Heart right ventricle (tissue), 16 donors: ENCODE data around the gene ZDHHC7. TPM values are rescaled to one million over a fixed set of nuclear protein-coding genes. Genes with fewer than 3 reads are reported as not detected.

Source experiments
- ATAC-seq, 8 donors: fragments of 200-7000 bp; cut with Tn5 transposase; one replicate each; pipeline ENCODE4 v1.9.1; 2020; ENCODE audit warnings: mild to moderate bottlenecking in 8 of 8, moderate library complexity in 8 of 8, moderate number of reproducible peaks in 1 of 8
- DNase-seq, 2 donors: peaks; one replicate each; pipeline ENCODE4 v3.0.0-alpha.2; 2020
- H3K27ac ChIP-seq, 10 donors: fragments of 200-600 bp; sonication (generic) in 2 of 10; one replicate each; pipeline versions ENCODE4 v1.5.0 to v1.8.0; 2020 to 2022; ENCODE audit warnings: mild to moderate bottlenecking in 3 of 10
- H3K27me3 ChIP-seq, 7 donors: fragments of 200-600 bp; one replicate each; pipeline ENCODE4 v1.8.0; 2021 to 2022; ENCODE audit warnings: mild to moderate bottlenecking in 2 of 7
- H3K36me3 ChIP-seq, 9 donors: fragments of 200-600 bp; sonication (generic) in 1 of 9; one replicate each; pipeline versions ENCODE4 v1.5.0 to v1.8.0; 2020 to 2022; ENCODE audit warnings: mild to moderate bottlenecking in 2 of 9
- H3K4me1 ChIP-seq, 9 donors: fragments of 200-600 bp; sonication (generic) in 1 of 9; one replicate each; pipeline versions ENCODE4 v1.5.0 to v1.8.0; 2020 to 2022; ENCODE audit warnings: mild to moderate bottlenecking in 4 of 9
- H3K4me3 ChIP-seq, 10 donors: fragments of 200-600 bp; sonication (generic) in 2 of 10; one replicate each; pipeline versions ENCODE4 v1.5.0 to v1.8.0; 2020 to 2022; ENCODE audit warnings: mild to moderate bottlenecking in 7 of 10, moderate library complexity in 2 of 10
- H3K9me3 ChIP-seq, 11 donors: fragments of 200-600 bp in 10 of 11; sonication (generic) in 2 of 11; one replicate each; pipeline versions ENCODE4 v1.5.0 to v1.8.0; 2013 to 2022; ENCODE audit warnings: mild to moderate bottlenecking in 2 of 11, control low read depth in 1 of 11, moderate library complexity in 1 of 11
- WGBS, 2 donors: extraction: QIAGEN DNeasy Blood & Tissue Kit; methylation state at CpG; one replicate each; pipeline ENCODE4 v1.1.7; 2013; ENCODE audit warnings: inconsistent platforms in 1 of 2; 5-methylcytosine and 5-hydroxymethylcytosine counted together
- intact Hi-C, 10 donors: fragments of 100-400 bp; cut with DNase I; formaldehyde crosslinking; loops; one replicate each; pipeline versions ENCODE4 v1.11.1 to v1.14.2; 2022
- long read RNA-seq, 3 donors: library from polyadenylated mRNA; unstranded; transcript quantifications; one replicate each; pipeline ENCODE4 v2.0.0, GENCODE V29; 2020 to 2021
- polyA plus RNA-seq, 2 donors: library from polyadenylated mRNA; stranded (reverse); fragments of 200-250 nt; gene quantifications; one replicate each; pipeline ENCODE4 v1.2.3, GENCODE V29; 2013
- total RNA-seq, 10 donors: library from RNA; stranded (reverse); fragmentation: NEBNext Ultra II Directional in 3 of 10; extraction: Animal tissue kit (Norgen Biotek cat#: 25700) in 3 of 10; gene quantifications; one replicate each; pipeline versions ENCODE4 v1.2.1 to v1.2.4, GENCODE V29; 2021 to 2023
- TF ChIP-seq, protein P1 (sequence below), 9 donors: fragments of 200-600 bp; sonication (generic) in 2 of 9; IDR thresholded peaks; one replicate each; pipeline versions ENCODE4 v1.5.0 to v1.8.0; 2021 to 2022; ENCODE audit warnings: antibody characterized with exemption in 9 of 9, mild to moderate bottlenecking in 5 of 9, moderate library complexity in 1 of 9
- donor health status: Arrhythmogenic right ventricular cardiomyopathy.
- donor health status: ischemic (EF 13 %, LVEDD 7.1; RV severe dilation, severe dysfunction).
- donor health status: healthy with polysubstance abuse.
- donor health status: DM: no; HTN: yes; CAD: no.
- donor health status: DM: no; HTN: no; CAD: no.
- donor health status: ischemic (EF 25% LVEDD 6.9; RV normal size, moderate dysfunction).
- donor health status: ischemic (EF 25% LVEDD 5.7; RV mildly dilated, moderate dysfunction).
- donor health status: healthy.
- donor health status: DM: yes; HTN: yes; CAD: no.
- donor health status: Ischemic cardiomyopathy.
- donor health status: ischemic (EF 35%, LVEDD 5.7; RV mildly dilated, moderate dysfunction).
- donor health status: nonischemic (EF 11% LVEDD 7.7; RV severe dilation, severe dysfunction).
- donor health status: DM: yes; HTN: yes; CAD: no.
- donor health status: PGD.
- donor health status: ischemic (EF 29% LVEDD 5.4; RV normal size, mild dysfunction).
- donor health status: nonischemic (EF 23%, LVEDD 6.1; RV moderate dilation, normal function).

ZDHHC7 gene
- total RNA-seq (10 to 100 TPM; 36.2 to 55.5 (median 43.2) TPM), polyA plus RNA-seq (10 to 100 TPM; 15.1 to 16.6 TPM)
- long read RNA-seq, donor 1, transcript ZDHHC7-201 (8 exons, 3,442 nt): major isoform, 49 of 95 reads
- long read RNA-seq, donor 1, transcript ZDHHC7-203 (9 exons, 1,488 nt): minor isoform, 6 of 95 reads
- long read RNA-seq, donor 1, transcript ZDHHC7-205 (5 exons, 582 nt): minor isoform, 10 of 95 reads
- long read RNA-seq, donor 1, partial matches to known transcripts: 12 of 95 reads
- long read RNA-seq, donor 1, other reads (novel, unspliced or antisense): 16 of 95 reads
- long read RNA-seq, donor 2, transcript ZDHHC7-201 (8 exons, 3,442 nt): major isoform, 52 of 84 reads
- long read RNA-seq, donor 2, transcript ZDHHC7-205 (5 exons, 582 nt): minor isoform, 8 of 84 reads
- long read RNA-seq, donor 2, partial matches to known transcripts: 6 of 84 reads
- long read RNA-seq, donor 2, other reads (novel, unspliced or antisense): 12 of 84 reads
- long read RNA-seq, donor 3, transcript ZDHHC7-201 (8 exons, 3,442 nt): minor isoform, 6 of 85 reads
- long read RNA-seq, donor 3, transcript ZDHHC7-205 (5 exons, 582 nt): major isoform, 41 of 85 reads
- long read RNA-seq, donor 3, partial matches to known transcripts: 20 of 85 reads
- long read RNA-seq, donor 3, other reads (novel, unspliced or antisense): 17 of 85 reads

DNA sequence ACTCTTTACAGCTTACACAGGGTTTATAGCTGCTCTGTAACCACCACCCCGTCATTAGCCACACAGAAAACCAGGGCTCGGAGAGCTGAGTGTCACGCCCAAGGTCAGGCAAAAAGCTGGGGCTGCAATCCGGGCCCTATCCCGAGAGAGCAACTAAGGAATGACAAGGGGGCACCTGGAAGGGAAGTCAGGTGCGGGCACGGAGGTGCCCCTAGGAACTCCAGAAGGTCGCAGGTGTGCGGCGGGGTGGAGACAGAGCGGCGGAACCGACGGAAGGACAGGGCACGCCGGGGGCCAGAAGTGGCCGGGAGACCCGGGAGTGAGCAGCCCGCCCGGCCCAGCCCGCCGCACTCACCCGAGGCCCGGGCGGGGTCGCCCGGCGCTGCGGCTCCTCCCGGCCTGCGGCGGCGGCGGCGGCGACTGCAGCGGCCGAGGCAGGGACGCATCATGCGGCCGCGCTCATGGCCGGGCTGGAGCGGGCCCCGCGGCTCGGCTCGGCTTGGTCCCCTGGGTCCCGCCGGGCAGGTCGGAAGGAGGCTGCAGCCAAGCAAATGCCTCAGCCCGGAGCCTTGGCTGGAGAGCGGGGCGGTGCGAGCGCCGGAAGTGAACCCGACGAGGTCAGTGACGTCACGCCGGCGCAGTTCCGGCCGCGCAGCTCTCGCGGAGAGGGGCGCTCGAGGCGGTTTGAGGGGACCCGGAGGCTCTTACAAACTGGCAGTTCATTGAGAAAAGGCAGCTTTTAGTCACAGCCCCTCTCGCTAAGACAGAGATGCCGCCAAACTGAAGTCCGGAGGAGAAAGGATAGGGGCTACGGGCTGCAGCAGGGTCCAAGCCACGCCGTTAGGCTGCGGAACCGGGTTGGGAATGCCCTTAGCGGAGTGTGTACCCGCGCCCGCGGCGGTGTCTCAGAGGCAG, at the start of gene ZDHHC7:
Gene ZDHHC7, minus strand, starts transcription at position 605 of the 915 bp plus-strand sequence. CDS start 20,917 bp downstream, outside the sequence.
- H3K9me3 ChIP-seq: no peaks in the 10 kb centered on the region
- peak; percentile 88 to 91 for DNase-seq
- 0% methylated on average over 82 to 86 of the region's 86 CpGs for WGBS, 2 donors
- peak within 1 kb of the TSS; percentile 65 to 98 (median 86) for H3K4me3 ChIP-seq
- ATAC-seq: peak; percentile 94 to 98 (median 96)
- intact Hi-C loops: loop anchor here in 3 of 10 donors (2.0 to 10.0 kb wide), 3 partner anchors 16 to 76 kb away; partner anchors contain the start of gene KIAA0513 (in 1 of the 3)
- H3K4me1 ChIP-seq: peaks cover 0 to 73% (median 35%) of the 10 kb centered on the region in 9 donors
- H3K27me3 ChIP-seq: no peaks in the 10 kb centered on the region
- peak within 1 kb of the TSS; percentile 89 to 99 (median 98) for H3K27ac ChIP-seq
- TF ChIP-seq, protein P1, sequence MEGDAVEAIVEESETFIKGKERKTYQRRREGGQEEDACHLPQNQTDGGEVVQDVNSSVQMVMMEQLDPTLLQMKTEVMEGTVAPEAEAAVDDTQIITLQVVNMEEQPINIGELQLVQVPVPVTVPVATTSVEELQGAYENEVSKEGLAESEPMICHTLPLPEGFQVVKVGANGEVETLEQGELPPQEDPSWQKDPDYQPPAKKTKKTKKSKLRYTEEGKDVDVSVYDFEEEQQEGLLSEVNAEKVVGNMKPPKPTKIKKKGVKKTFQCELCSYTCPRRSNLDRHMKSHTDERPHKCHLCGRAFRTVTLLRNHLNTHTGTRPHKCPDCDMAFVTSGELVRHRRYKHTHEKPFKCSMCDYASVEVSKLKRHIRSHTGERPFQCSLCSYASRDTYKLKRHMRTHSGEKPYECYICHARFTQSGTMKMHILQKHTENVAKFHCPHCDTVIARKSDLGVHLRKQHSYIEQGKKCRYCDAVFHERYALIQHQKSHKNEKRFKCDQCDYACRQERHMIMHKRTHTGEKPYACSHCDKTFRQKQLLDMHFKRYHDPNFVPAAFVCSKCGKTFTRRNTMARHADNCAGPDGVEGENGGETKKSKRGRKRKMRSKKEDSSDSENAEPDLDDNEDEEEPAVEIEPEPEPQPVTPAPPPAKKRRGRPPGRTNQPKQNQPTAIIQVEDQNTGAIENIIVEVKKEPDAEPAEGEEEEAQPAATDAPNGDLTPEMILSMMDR (IDR thresholded peaks at IDR 0.05): peak in 3 of 9 donors; percentile 6 to 24 (median 13)
- peaks cover 0 to under 1% (median 0%) of the 10 kb centered on the region in 9 donors for H3K36me3 ChIP-seq

DNA sequence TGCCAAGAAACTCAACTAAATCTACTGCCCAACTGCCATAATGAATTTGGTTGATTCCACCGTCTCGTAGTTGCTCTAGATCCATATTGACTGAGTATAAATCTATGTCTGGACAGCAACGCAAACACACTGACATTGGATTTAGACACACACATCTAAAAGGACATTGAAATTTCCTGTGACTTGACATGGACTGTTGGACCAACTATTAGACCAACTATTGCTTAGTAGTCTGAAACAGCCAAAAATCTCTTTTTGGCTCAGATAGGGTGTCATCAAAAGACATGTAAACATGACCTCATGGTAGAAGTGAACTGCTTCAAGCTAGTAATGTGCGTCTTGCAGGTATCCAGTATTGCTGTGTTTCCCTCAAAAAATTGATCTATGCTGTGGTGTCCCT, 47.6 kb upstream of the ZDHHC7 start:
- no peaks in the 10 kb centered on the region for H3K27me3 ChIP-seq
- no peak for DNase-seq
- peaks cover 2 to 64% (median 23%) of the 10 kb centered on the region in 9 donors for H3K4me1 ChIP-seq
- no peak overlapping the region for H3K27ac ChIP-seq
- no peak overlapping the region for H3K4me3 ChIP-seq
- intact Hi-C loops: no loop called here
- H3K36me3 ChIP-seq: peaks cover 0 to 17% (median 0%) of the 10 kb centered on the region in 9 donors
- TF ChIP-seq, protein P1 (IDR thresholded peaks at IDR 0.05): no peak
- H3K9me3 ChIP-seq: no peaks in the 10 kb centered on the region
- WGBS, 2 donors: 72 to 98% methylated on average over 4 of the region's 4 CpGs
- ATAC-seq: no peak

DNA sequence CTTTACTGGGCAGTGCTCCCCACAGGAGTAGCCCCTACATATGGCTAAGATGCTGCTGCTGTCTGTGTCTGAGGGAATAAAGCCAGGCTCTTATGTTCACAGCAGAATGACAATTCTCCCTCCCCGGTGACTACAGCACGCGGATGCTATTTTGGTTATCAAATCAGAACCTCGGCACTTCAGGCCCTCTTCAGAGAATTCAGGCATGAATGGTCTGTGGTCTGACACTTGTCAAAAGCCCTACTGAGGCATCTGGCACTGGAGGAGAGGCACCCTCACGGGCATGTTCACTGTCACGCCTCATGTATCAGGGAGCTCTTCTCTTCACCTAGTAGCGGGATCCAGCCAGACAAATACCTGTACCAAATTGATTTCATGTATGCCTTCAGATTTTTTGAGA, 46.6 kb upstream of the ZDHHC7 start:
- WGBS, 2 donors: 45 to 77% methylated on average over 7 of the region's 7 CpGs
- Histone ChIP-seq H3K4me1 (peaks cover 2 to 56% (median 23%) of the 10 kb centered on the region in 9 donors), H3K27me3 (no peaks in the 10 kb centered on the region), H3K27ac (peak overlapping the region in 2 of 10 donors; percentile 19 to 31), H3K9me3 (no peaks in the 10 kb centered on the region), H3K4me3 (no peak overlapping the region), H3K36me3 (peaks cover 0 to 17% (median 0%) of the 10 kb centered on the region in 9 donors)
- intact Hi-C loops: no loop called here
- ATAC-seq (peak; percentile 9 to 75 (median 56)), DNase-seq (peak in 1 of 2 donors; percentile 57)
- TF ChIP-seq, protein P1 (IDR thresholded peaks at IDR 0.05): no peak
